Ascending aorta (tissue), 2 donors: ENCODE measurements around the gene HIPK3. TPM values are rescaled to one million over a fixed set of nuclear protein-coding genes. Genes with fewer than 3 reads are reported as not detected.

ENCODE experiments used
- DNase-seq, 2 donors: peaks; one replicate each; pipeline ENCODE4 v3.0.0-alpha.2; 2019; ENCODE audit warnings: low spot score in 2 of 2
- H3K27ac ChIP-seq, 2 donors: fragments of 200-600 bp; sonication (generic); one replicate each; pipeline ENCODE4 v1.5.1; 2016 to 2017; ENCODE audit warnings: mild to moderate bottlenecking in 1 of 2
- H3K27me3 ChIP-seq: fragments of 200-600 bp; sonication (generic); one replicate; pipeline ENCODE4 v1.5.1; 2017
- H3K36me3 ChIP-seq, 2 donors: fragments of 200-600 bp; sonication (generic); one replicate each; pipeline ENCODE4 v1.5.1; 2016
- H3K4me1 ChIP-seq, 2 donors: fragments of 200-600 bp; sonication (generic); one replicate each; pipeline ENCODE4 v1.5.1; 2016 to 2017; ENCODE audit warnings: mild to moderate bottlenecking in 1 of 2
- H3K4me3 ChIP-seq, 2 donors: fragments of 200-600 bp; sonication (generic); one replicate each; pipeline ENCODE4 v1.5.1; 2016 to 2017; ENCODE audit warnings: mild to moderate bottlenecking in 1 of 2
- H3K9me3 ChIP-seq, 2 donors: fragments of 200-600 bp; sonication (generic); one replicate each; pipeline ENCODE4 v1.5.1; 2016
- intact Hi-C: fragments of 100-400 bp; cut with DNase I; formaldehyde crosslinking; loops from one replicate; pipeline ENCODE4 v1.15.1; 2023
- total RNA-seq: library from RNA; depleted of rRNA; stranded (reverse); fragments of >200 nt; gene quantifications from one replicate; pipeline ENCODE4 v1.1.0, GENCODE V29; 2016
- TF ChIP-seq, protein P1 (sequence below), 3 experiments: fragments of 200-600 bp in 2 of 3; fragments of 450-650 bp in 1 of 3; sonication (generic) in 2 of 3; IDR thresholded peaks; one replicate each; pipeline ENCODE4 v1.5.1; 2016 to 2019; ENCODE audit warnings: antibody characterized with exemption in 3 of 3, mild to moderate bottlenecking in 1 of 3, moderate library complexity in 1 of 3

The HIPK3 gene
- total RNA-seq, 1 donor from 2014 or later: 302 TPM

DNA sequence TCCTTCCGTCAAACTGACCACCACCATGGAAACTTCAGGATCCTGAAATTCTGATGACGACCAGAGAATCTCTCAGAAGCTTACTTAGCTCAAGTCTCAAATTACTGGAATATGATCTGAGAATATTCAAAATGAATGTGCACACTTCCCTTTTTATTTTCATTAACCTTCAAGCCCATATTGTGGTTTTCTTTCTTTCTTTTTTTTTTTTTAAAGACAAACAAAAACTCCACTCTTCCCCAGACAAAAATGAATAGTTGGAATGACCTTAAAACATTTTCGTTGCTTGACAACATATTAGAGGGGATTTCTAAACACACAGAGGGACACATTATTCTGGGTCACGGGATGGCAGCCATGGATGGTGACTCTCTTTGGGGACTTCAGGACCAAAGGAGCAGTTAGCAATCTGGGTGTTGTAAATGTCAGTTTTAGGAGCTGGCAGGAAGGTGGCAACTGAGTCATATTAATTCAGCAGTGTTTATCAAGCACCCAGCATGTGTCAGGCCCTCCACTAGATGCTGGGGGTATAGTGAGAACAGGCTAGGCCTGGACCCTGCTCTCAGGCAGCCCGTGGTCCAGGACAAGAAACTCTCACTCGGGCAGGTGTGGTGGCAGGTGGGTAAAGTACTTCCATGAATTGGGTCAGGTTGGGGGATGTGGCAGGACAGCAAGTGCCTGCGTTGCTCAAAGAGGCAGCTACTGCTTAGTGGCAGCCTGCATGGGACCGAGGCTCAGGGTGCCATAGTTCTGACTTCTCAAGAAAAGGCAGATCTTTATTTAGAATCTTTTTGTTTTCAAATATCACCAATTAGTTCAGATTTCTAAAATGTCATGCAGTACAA, 126.1 kb downstream of the HIPK3 start:
- no peak for DNase-seq
- H3K27me3 ChIP-seq: no peaks in the 10 kb centered on the region
- TF ChIP-seq, protein P1, sequence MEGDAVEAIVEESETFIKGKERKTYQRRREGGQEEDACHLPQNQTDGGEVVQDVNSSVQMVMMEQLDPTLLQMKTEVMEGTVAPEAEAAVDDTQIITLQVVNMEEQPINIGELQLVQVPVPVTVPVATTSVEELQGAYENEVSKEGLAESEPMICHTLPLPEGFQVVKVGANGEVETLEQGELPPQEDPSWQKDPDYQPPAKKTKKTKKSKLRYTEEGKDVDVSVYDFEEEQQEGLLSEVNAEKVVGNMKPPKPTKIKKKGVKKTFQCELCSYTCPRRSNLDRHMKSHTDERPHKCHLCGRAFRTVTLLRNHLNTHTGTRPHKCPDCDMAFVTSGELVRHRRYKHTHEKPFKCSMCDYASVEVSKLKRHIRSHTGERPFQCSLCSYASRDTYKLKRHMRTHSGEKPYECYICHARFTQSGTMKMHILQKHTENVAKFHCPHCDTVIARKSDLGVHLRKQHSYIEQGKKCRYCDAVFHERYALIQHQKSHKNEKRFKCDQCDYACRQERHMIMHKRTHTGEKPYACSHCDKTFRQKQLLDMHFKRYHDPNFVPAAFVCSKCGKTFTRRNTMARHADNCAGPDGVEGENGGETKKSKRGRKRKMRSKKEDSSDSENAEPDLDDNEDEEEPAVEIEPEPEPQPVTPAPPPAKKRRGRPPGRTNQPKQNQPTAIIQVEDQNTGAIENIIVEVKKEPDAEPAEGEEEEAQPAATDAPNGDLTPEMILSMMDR (IDR thresholded peaks at IDR 0.05): no peak
- no peaks in the 10 kb centered on the region for H3K36me3 ChIP-seq
- H3K27ac ChIP-seq: no peak overlapping the region
- H3K4me3 ChIP-seq: no peak overlapping the region
- H3K4me1 ChIP-seq: no peaks in the 10 kb centered on the region
- H3K9me3 ChIP-seq: no peaks in the 10 kb centered on the region
- intact Hi-C loops: no loop called here

DNA sequence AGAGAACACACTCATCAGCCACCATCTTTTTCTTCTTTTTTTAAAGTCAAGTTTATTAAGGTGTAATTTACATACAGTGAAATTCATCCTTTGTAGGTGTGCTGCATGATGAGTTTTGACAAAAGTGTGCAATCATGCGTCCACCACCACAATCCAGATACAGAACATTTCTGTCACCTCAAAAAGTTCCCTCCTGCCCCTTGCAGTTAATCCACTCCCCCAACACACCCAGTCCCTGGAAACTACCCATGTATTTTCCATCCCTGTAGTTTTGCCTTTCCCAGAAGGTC, 126.7 kb downstream of the HIPK3 start:
- Histone ChIP-seq H3K4me1 (no peaks in the 10 kb centered on the region), H3K27me3 (no peaks in the 10 kb centered on the region), H3K9me3 (no peaks in the 10 kb centered on the region), H3K36me3 (no peaks in the 10 kb centered on the region), H3K27ac (no peak overlapping the region), H3K4me3 (no peak overlapping the region)
- TF ChIP-seq, protein P1 (IDR thresholded peaks at IDR 0.05): no peak
- intact Hi-C loops: no loop called here
- DNase-seq: no peak

GRCh38 chr11:33384220-33384619, 127.0 kb downstream of the HIPK3 start:
- TF ChIP-seq, protein P1 (IDR thresholded peaks at IDR 0.05): no peak
- Histone ChIP-seq H3K27ac (no peak overlapping the region), H3K27me3 (no peaks in the 10 kb centered on the region), H3K4me3 (no peak overlapping the region), H3K9me3 (no peaks in the 10 kb centered on the region), H3K4me1 (no peaks in the 10 kb centered on the region), H3K36me3 (no peaks in the 10 kb centered on the region)
- intact Hi-C loops: no loop called here
- no peak for DNase-seq

GRCh38 chr11:33387581-33387980, 130.4 kb downstream of the HIPK3 start:
- H3K36me3 ChIP-seq: no peaks in the 10 kb centered on the region
- no peak for DNase-seq
- H3K27ac ChIP-seq: no peak overlapping the region
- intact Hi-C loops: no loop called here
- H3K4me1 ChIP-seq: no peaks in the 10 kb centered on the region
- no peaks in the 10 kb centered on the region for H3K9me3 ChIP-seq
- no peak overlapping the region for H3K4me3 ChIP-seq
- H3K27me3 ChIP-seq: no peaks in the 10 kb centered on the region
- TF ChIP-seq, protein P1 (IDR thresholded peaks at IDR 0.05): no peak

DNA sequence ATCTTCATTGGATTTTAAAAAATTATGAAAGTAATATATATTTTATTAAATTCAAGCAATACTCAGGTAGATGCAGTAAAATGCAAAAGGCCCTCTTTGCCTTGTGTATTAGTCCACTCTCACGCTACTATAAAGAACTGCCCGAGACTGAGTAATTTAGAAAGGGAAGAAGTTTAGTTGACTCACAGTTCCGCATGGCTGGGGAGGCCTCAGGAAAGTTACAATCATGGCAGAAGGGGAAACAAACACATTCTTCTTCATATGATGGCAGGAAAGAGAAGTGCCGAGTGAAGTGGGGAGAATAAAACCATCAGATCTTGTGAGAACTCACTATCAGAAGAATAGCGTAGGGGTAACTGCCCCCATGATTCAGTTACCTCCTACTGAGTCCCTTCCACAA, 130.8 kb downstream of the HIPK3 start:
- H3K27me3 ChIP-seq: no peaks in the 10 kb centered on the region
- no peak overlapping the region for H3K4me3 ChIP-seq
- H3K36me3 ChIP-seq: no peaks in the 10 kb centered on the region
- H3K27ac ChIP-seq: no peak overlapping the region
- H3K4me1 ChIP-seq: no peaks in the 10 kb centered on the region
- H3K9me3 ChIP-seq: no peaks in the 10 kb centered on the region
- TF ChIP-seq, protein P1 (IDR thresholded peaks at IDR 0.05): no peak
- no peak for DNase-seq
- intact Hi-C loops: no loop called here
